IMR-90 (cell line): ENCODE results near the gene CAST. TPM values are rescaled to one million over a fixed set of nuclear protein-coding genes. Genes with fewer than 3 reads are reported as not detected.

Experiments
- ATAC-seq: fragments of 200-7000 bp; cut with Tn5 transposase; 2 replicates; pipeline ENCODE4 v1.9.1; 2020; ENCODE audit warnings: low read depth, mild to moderate bottlenecking, moderate library complexity
- BruUV-seq: library from RNA; stranded (reverse); fragments of 400-500 nt; replicated peaks from 2 replicates; lab custom pipeline; 2021; lab: Mats Ljungman, UMichigan
- CTCF ChIA-PET: fragments of 300-600 bp; formaldehyde crosslinking; extraction: SDS; loops from one replicate; lab custom pipeline; 2021; ENCODE audit warnings: antibody characterized with exemption; lab: Yijun Ruan, JAX
- POLR2A ChIA-PET: fragments of 300-600 bp; sonication (Branson Sonifier 250); formaldehyde crosslinking; loops from one replicate; lab custom pipeline; 2022; ENCODE audit warnings: antibody characterized with exemption; ENCODE audit not compliant: unreplicated experiment; lab: Charles Lee
- DNase-seq: peaks from one replicate; pipeline ENCODE4 v3.0.0; 2013
- H2AFZ ChIP-seq: replicated peaks from 2 replicates; pipeline ENCODE3; 2013; ENCODE audit warnings: low read length, mild to moderate bottlenecking; ENCODE audit not compliant: poor library complexity
- H2AK5ac ChIP-seq: 2 replicates; pipeline ENCODE4 v1.6.1; 2013; ENCODE audit warnings: low read depth, low read length, inconsistent platforms
- H2AK9ac ChIP-seq: replicated peaks from 2 replicates; pipeline ENCODE3; 2013; ENCODE audit warnings: mild to moderate bottlenecking, low read depth, low read length, moderate library complexity; ENCODE audit not compliant: poor library complexity
- H2BK120ac ChIP-seq: 2 replicates; pipeline ENCODE4 v1.6.1; 2013; ENCODE audit warnings: low read depth, low read length, inconsistent platforms
- H2BK15ac ChIP-seq: 3 replicates; pipeline ENCODE4 v1.6.1; 2013; ENCODE audit warnings: low read depth, low read length, inconsistent platforms
- H2BK20ac ChIP-seq: 2 replicates; pipeline ENCODE4 v1.6.1; 2013; ENCODE audit warnings: low read depth, mild to moderate bottlenecking, inconsistent platforms, low read length, moderate library complexity
- H2BK5ac ChIP-seq: 2 replicates; pipeline ENCODE4 v1.6.1; 2013; ENCODE audit warnings: mild to moderate bottlenecking, low read depth, low read length, inconsistent platforms; ENCODE audit not compliant: poor library complexity, severe bottlenecking
- H3K14ac ChIP-seq: replicated peaks from 2 replicates; pipeline ENCODE4 v1.6.1; 2013; ENCODE audit warnings: low read depth, low read length, inconsistent platforms
- H3K18ac ChIP-seq: 2 replicates; pipeline ENCODE4 v1.6.1; 2013; ENCODE audit warnings: low read depth, low read length, control low read depth
- H3K23ac ChIP-seq: 2 replicates; pipeline ENCODE4 v1.6.1; 2013; ENCODE audit warnings: low read depth, low read length, inconsistent platforms
- H3K27ac ChIP-seq: 2 replicates; pipeline ENCODE4 v1.5.1; 2013; ENCODE audit warnings: mild to moderate bottlenecking, control low read depth, low read length; ENCODE audit not compliant: insufficient read depth
- H3K27me3 ChIP-seq: 2 replicates; pipeline ENCODE4 v1.6.1; 2013; ENCODE audit warnings: low read length; ENCODE audit not compliant: control insufficient read depth, insufficient read depth
- H3K36me3 ChIP-seq: 2 replicates; pipeline ENCODE4 v1.6.1; 2013; ENCODE audit warnings: low read length, mixed read lengths; ENCODE audit not compliant: control insufficient read depth, insufficient read depth
- H3K4ac ChIP-seq: 2 replicates; pipeline ENCODE4 v1.6.1; 2013; ENCODE audit warnings: low read depth, low read length, inconsistent platforms
- H3K4me1 ChIP-seq: 2 replicates; pipeline ENCODE4 v1.6.1; 2013; ENCODE audit warnings: low read length, mixed read lengths; ENCODE audit not compliant: control insufficient read depth, insufficient read depth
- H3K4me2 ChIP-seq: 2 replicates; pipeline ENCODE4 v1.6.1; 2013; ENCODE audit warnings: low read depth, mild to moderate bottlenecking, control low read depth, low read length, moderate library complexity
- H3K4me3 ChIP-seq: 2 replicates; pipeline ENCODE4 v1.5.1; 2013; ENCODE audit warnings: low read depth, mild to moderate bottlenecking, control low read depth, low read length, moderate library complexity; ENCODE audit not compliant: insufficient read depth
- H3K56ac ChIP-seq: 2 replicates; pipeline ENCODE4 v1.6.1; 2013; ENCODE audit warnings: low read length, inconsistent platforms; ENCODE audit not compliant: insufficient read depth; ENCODE audit errors: extremely low read depth
- H3K79me1 ChIP-seq, 2 experiments: 2 replicates each; pipeline ENCODE4 v1.6.1; 2013; ENCODE audit warnings: low read length in 2 of 2, inconsistent platforms in 1 of 2, low read depth in 1 of 2
- H3K9ac ChIP-seq: 2 replicates; pipeline ENCODE4 v1.6.1; 2013; ENCODE audit warnings: low read depth, low read length, control low read depth
- H3K9me1 ChIP-seq: 2 replicates; pipeline ENCODE4 v1.6.1; 2013; ENCODE audit warnings: low read length, inconsistent platforms; ENCODE audit not compliant: insufficient read depth
- H3K9me3 ChIP-seq: 2 replicates; pipeline ENCODE4 v1.6.1; 2013; ENCODE audit warnings: low read length; ENCODE audit not compliant: control insufficient read depth, insufficient read depth
- H4K20me1 ChIP-seq: 2 replicates; pipeline ENCODE4 v1.6.1; 2013; ENCODE audit warnings: low read length, inconsistent platforms; ENCODE audit not compliant: insufficient read depth
- H4K5ac ChIP-seq: 2 replicates; pipeline ENCODE4 v1.6.1; 2013; ENCODE audit warnings: mild to moderate bottlenecking, low read depth, low read length, control low read depth
- H4K8ac ChIP-seq, 2 experiments: 2 replicates each; pipeline ENCODE4 v1.6.1; 2013; ENCODE audit warnings: low read depth in 2 of 2, low read length in 2 of 2, control low read depth in 1 of 2, inconsistent platforms in 1 of 2
- H4K91ac ChIP-seq: 2 replicates; pipeline ENCODE4 v1.6.1; 2013; ENCODE audit warnings: low read depth, low read length, inconsistent platforms; ENCODE audit not compliant: insufficient read depth
- BHLHE40 ChIP-seq: fragments of 150-350 bp; IDR thresholded peaks from 2 replicates; pipeline ENCODE4 v1.6.1; 2016; ENCODE audit warnings: mild to moderate bottlenecking, low read depth, low read length
- CEBPB ChIP-seq: IDR thresholded peaks from 2 replicates; pipeline ENCODE4 v1.6.1; 2012; ENCODE audit warnings: low read depth, low read length, improper control_type of control experiment
- CHD1 ChIP-seq: IDR thresholded peaks from 2 replicates; pipeline ENCODE4 v1.6.1; 2012; ENCODE audit warnings: low read depth, low read length, improper control_type of control experiment
- CTCF ChIP-seq: conservative IDR thresholded peaks from 2 replicates; pipeline ENCODE4 v1.5.1; 2012; ENCODE audit warnings: mild to moderate bottlenecking, low read depth, low read length, improper control_type of control experiment
- ELK1 ChIP-seq: fragments of 150-350 bp; IDR thresholded peaks from 2 replicates; pipeline ENCODE4 v1.6.1; 2016; ENCODE audit warnings: low read depth, mild to moderate bottlenecking, low read length, moderate library complexity, borderline replicate concordance
- MAFK ChIP-seq: IDR thresholded peaks from 2 replicates; pipeline ENCODE4 v1.6.1; 2012; ENCODE audit warnings: low read depth, low read length, improper control_type of control experiment
- MAZ ChIP-seq: IDR thresholded peaks from 2 replicates; pipeline ENCODE4 v1.6.1; 2012; ENCODE audit warnings: low read depth, mild to moderate bottlenecking, low read length, improper control_type of control experiment, moderate library complexity, borderline replicate concordance
- MXI1 ChIP-seq: IDR thresholded peaks from 2 replicates; pipeline ENCODE4 v1.6.1; 2012; ENCODE audit warnings: low read depth, mild to moderate bottlenecking, low read length, moderate library complexity, borderline replicate concordance
- NFE2L2 ChIP-seq: fragments of 150-350 bp; IDR thresholded peaks from 2 replicates; pipeline ENCODE4 v1.6.1; 2016; ENCODE audit warnings: low read depth, mild to moderate bottlenecking, low read length
- POLR2A ChIP-seq: IDR thresholded peaks from 2 replicates; pipeline ENCODE4 v1.6.1; 2012; ENCODE audit warnings: mild to moderate bottlenecking, low read depth, low read length
- RAD21 ChIP-seq: IDR thresholded peaks from 2 replicates; pipeline ENCODE4 v1.6.1; 2012; ENCODE audit warnings: low read length, improper control_type of control experiment
- RCOR1 ChIP-seq: IDR thresholded peaks from 2 replicates; pipeline ENCODE4 v1.6.1; 2012; ENCODE audit warnings: mild to moderate bottlenecking, low read length, improper control_type of control experiment; ENCODE audit not compliant: insufficient replicate concordance
- RFX5 ChIP-seq: IDR thresholded peaks from 2 replicates; pipeline ENCODE4 v1.8.0; 2012; ENCODE audit warnings: low read depth, mild to moderate bottlenecking, low read length, moderate library complexity
- SMC3 ChIP-seq: fragments of 150-350 bp; IDR thresholded peaks from 2 replicates; pipeline ENCODE4 v1.6.1; 2016; ENCODE audit warnings: low read depth, mild to moderate bottlenecking, antibody characterized with exemption, low read length, moderate library complexity
- USF2 ChIP-seq: fragments of 150-350 bp; IDR thresholded peaks from 2 replicates; pipeline ENCODE4 v1.6.1; 2017; ENCODE audit warnings: mild to moderate bottlenecking, antibody characterized with exemption, low read length, low read depth
- WGBS, 2 experiments: methylation state at CpG; one replicate each; pipeline versions ENCODE4 v1.1.5 to v1.1.7; 2013; ENCODE audit warnings: missing lambda C conversion rate in 2 of 2; ENCODE audit not compliant: insufficient read length in 1 of 2; ENCODE audit errors: extremely low coverage in 2 of 2; 5-methylcytosine and 5-hydroxymethylcytosine counted together
- dilution Hi-C: fragments of 300-500 bp; cut with HindIII; formaldehyde crosslinking; loops from one replicate; pipeline ENCODE4 v1.14.3; 2018; ENCODE audit warnings: low sequenced_read_pairs; ENCODE audit not compliant: unreplicated experiment
- in situ Hi-C: fragments of 300-500 bp; cut with MboI; formaldehyde crosslinking; loops from 3 replicates; pipeline ENCODE4 v1.14.3; 2019; ENCODE audit warnings: low sequenced_read_pairs, inconsistent platforms, mixed read lengths
- intact Hi-C: fragments of 100-400 bp; cut with micrococcal nuclease; formaldehyde crosslinking; loops from 2 replicates; pipeline ENCODE4 v1.10.0; 2022
- polyA plus RNA-seq, 3 experiments: library from polyadenylated mRNA; depleted of rRNA; stranded (reverse); fragments of >200 nt; gene quantifications; 2 replicates each; pipeline ENCODE4 v1.2.3, GENCODE V29; 2012; ENCODE audit warnings: low replicate concordance in 1 of 3
- total RNA-seq: library from RNA; depleted of rRNA; stranded (reverse); fragments of >200 nt; gene quantifications from 2 replicates; pipeline ENCODE4 v1.2.3, GENCODE V29; 2012

The CAST gene
- total and polyA plus RNA-seq, 2 of the 4 experiments (the other 2 are of a cell fraction), result 91.3 to 128 TPM

GRCh38 chr5:96788112-96788749 is 126.1 kb downstream of the CAST start:
- H3K27me3 ChIP-seq, result no peaks in the 10 kb centered on the region
- peaks cover 7% of the 10 kb centered on the region for H3K9me1 ChIP-seq
- in situ Hi-C loops (no loop called here), dilution Hi-C loops (loop anchor here (25.0 kb wide), 1 partner anchor 374 kb away; no protein-coding TSS in a partner anchor), intact Hi-C loops (no loop called here)
- H3K4ac ChIP-seq, result no peak overlapping the region
- H2BK15ac ChIP-seq, result no peak overlapping the region
- peaks cover 7% of the 10 kb centered on the region for H3K4me1 ChIP-seq
- ATAC-seq (no peak), DNase-seq (peak; percentile 17)
- H4K20me1 ChIP-seq, result no peaks in the 10 kb centered on the region; the same call in 1 of the 2 replicates
- no peak overlapping the region for H3K27ac ChIP-seq
- H2AK5ac ChIP-seq, result no peak overlapping the region
- H3K14ac ChIP-seq, result no peak overlapping the region
- no peak overlapping the region for H3K4me3 ChIP-seq
- H3K56ac ChIP-seq, result no peak overlapping the region
- H3K4me2 ChIP-seq, result no peak overlapping the region
- H4K91ac ChIP-seq, result no peak overlapping the region
- H2BK120ac ChIP-seq, result no peak overlapping the region
- no peak overlapping the region for H2BK5ac ChIP-seq
- no peak overlapping the region for H4K8ac ChIP-seq
- H3K18ac ChIP-seq, result no peak overlapping the region
- H3K79me1 ChIP-seq, result no peaks in the 10 kb centered on the region; a peak in 1 of 4 replicates
- POLR2A ChIA-PET, result no interaction called here
- H2AK9ac ChIP-seq, result no peak overlapping the region
- H4K5ac ChIP-seq, result no peak overlapping the region
- H3K9ac ChIP-seq, result no peak overlapping the region
- CTCF ChIA-PET, result no interaction called here
- TF ChIP-seq RAD21 (no peak), CHD1 (no peak), BHLHE40 (no peak), RCOR1 (no peak), MAFK (no peak), POLR2A (no peak), CTCF (no peak), ELK1 (no peak), RFX5 (no peak), USF2 (no peak), NFE2L2 (no peak), MXI1 (no peak), SMC3 (no peak), CEBPB (no peak), MAZ (no peak)
- peaks cover 10% of the 10 kb centered on the region for H3K36me3 ChIP-seq
- no CpG with 5 or more reads among the region's 5 CpGs for WGBS, 2 experiments
- no peak overlapping the region for H2AFZ ChIP-seq
- BruUV-seq, result no TSS peak
- no peak overlapping the region for H3K23ac ChIP-seq
- H2BK20ac ChIP-seq, result no peak overlapping the region
- H3K9me3 ChIP-seq, result no peaks in the 10 kb centered on the region
